HCT116 (cell line): ENCODE measurements around the gene CEP57. TPM values are rescaled to one million over a fixed set of nuclear protein-coding genes. Genes with fewer than 3 reads are reported as not detected.

Experiments
- ATAC-seq: fragments of 200-7000 bp; cut with Tn5 transposase; 2 replicates; pipeline ENCODE4 v1.9.1; 2020; ENCODE audit warnings: mild to moderate bottlenecking, moderate library complexity
- BruUV-seq: library from RNA; stranded (reverse); fragments of 400-500 nt; replicated peaks from 2 replicates; lab custom pipeline; 2021; lab: Mats Ljungman, UMichigan
- CTCF ChIA-PET: fragments of 300-600 bp; sonication (Branson Sonifier 250); formaldehyde crosslinking; loops from one replicate; lab custom pipeline; 2021; ENCODE audit warnings: antibody characterized with exemption; lab: Charles Lee
- POLR2A ChIA-PET: fragments of 300-600, 350-600 bp; sonication (Branson Sonifier 250); formaldehyde crosslinking; loops from one replicate; lab custom pipeline; 2021; ENCODE audit warnings: antibody characterized with exemption; lab: Charles Lee
- RAD21 ChIA-PET, 2 experiments: fragments of 300-600 bp; sonication (Branson Sonifier 250); formaldehyde crosslinking; loops; one replicate each; lab custom pipeline; 2023; ENCODE audit warnings: low total read pairs in 2 of 2; ENCODE audit not compliant: uncharacterized antibody in 2 of 2, unreplicated experiment in 2 of 2, low non-redundant PET in 1 of 2; lab: Charles Lee
- DNase-seq: peaks from one replicate; pipeline ENCODE4 v3.0.0-alpha.2; 2010; ENCODE audit warnings: low read depth, low spot score
- H2AFZ ChIP-seq: fragments of 200-600 bp; shearing (Covaris generic), sonication (generic); 2 replicates; pipeline ENCODE4 v1.6.1; 2017; ENCODE audit warnings: low read depth, mixed run types, mixed read lengths, antibody characterized with exemption, low read length; ENCODE audit not compliant: poor library complexity, severe bottlenecking
- H3K27ac ChIP-seq: 2 replicates; pipeline ENCODE4 v1.5.1; 2012; ENCODE audit warnings: low read depth, low read length
- H3K27me3 ChIP-seq: fragments of 200-600 bp; sonication (generic); 2 replicates; pipeline ENCODE4 v1.6.1; 2016; ENCODE audit warnings: mixed run types, low read length, mixed read lengths; ENCODE audit not compliant: insufficient read depth
- H3K36me3 ChIP-seq, 2 experiments: fragments of 200-500 bp in 1 of 2; fragments of 200-600 bp in 1 of 2; sonication (Bioruptor generic) in 1 of 2; sonication (generic) in 1 of 2; 2 replicates each; pipeline versions ENCODE4 v1.5.1 to v1.6.1; 2014 to 2016; ENCODE audit warnings: low read length in 2 of 2, inconsistent platforms in 1 of 2, mixed read lengths in 1 of 2, mixed run types in 1 of 2; ENCODE audit not compliant: insufficient read depth in 2 of 2, control insufficient read depth in 1 of 2
- H3K4me1 ChIP-seq, 2 experiments: fragments of 200-600 bp in 1 of 2; sonication (generic) in 1 of 2; 2 replicates each; pipeline versions ENCODE4 v1.5.1 to v1.6.1; 2012 to 2017; ENCODE audit warnings: low read length in 2 of 2, inconsistent platforms in 1 of 2, mild to moderate bottlenecking in 1 of 2, mixed read lengths in 1 of 2, mixed run types in 1 of 2, moderate library complexity in 1 of 2; ENCODE audit not compliant: insufficient read depth in 2 of 2, control insufficient read depth in 1 of 2
- H3K4me2 ChIP-seq: fragments of 200-600 bp; sonication (generic); 2 replicates; pipeline ENCODE4 v1.6.1; 2017; ENCODE audit warnings: mixed run types, low read length, mixed read lengths
- H3K4me3 ChIP-seq, 2 experiments: fragments of 200-600 bp in 1 of 2; sonication (generic) in 1 of 2; replicated peaks in 1 of 2; 2 replicates each; pipeline ENCODE4 v1.5.1; 2011 to 2016; ENCODE audit warnings: low read length in 2 of 2, control low read depth in 1 of 2, low read depth in 1 of 2, mild to moderate bottlenecking in 1 of 2, mixed read lengths in 1 of 2, mixed run types in 1 of 2
- H3K79me2 ChIP-seq: fragments of 200-600 bp; sonication (generic); 2 replicates; pipeline ENCODE4 v1.6.1; 2017; ENCODE audit warnings: mild to moderate bottlenecking, mixed run types, low read length, moderate library complexity, mixed read lengths; ENCODE audit not compliant: insufficient read depth
- H3K9ac ChIP-seq: fragments of 200-600 bp; sonication (generic); 2 replicates; pipeline ENCODE4 v1.6.1; 2016; ENCODE audit warnings: low read length, mixed read lengths
- H3K9me2 ChIP-seq: fragments of 200-600 bp; sonication (generic), shearing (Covaris generic); 2 replicates; pipeline ENCODE4 v1.6.1; 2017; ENCODE audit warnings: mixed run types, mild to moderate bottlenecking, moderate library complexity; ENCODE audit not compliant: insufficient read depth
- H3K9me3 ChIP-seq, 2 experiments: fragments of 200-500 bp in 1 of 2; fragments of 200-600 bp in 1 of 2; sonication (Bioruptor generic) in 1 of 2; sonication (generic) in 1 of 2; 2 replicates each; pipeline ENCODE4 v1.6.1; 2014 to 2017; ENCODE audit warnings: low read length in 2 of 2, mixed read lengths in 2 of 2, inconsistent platforms in 1 of 2, low read depth in 1 of 2, mild to moderate bottlenecking in 1 of 2, mixed run types in 1 of 2, moderate library complexity in 1 of 2; ENCODE audit not compliant: control insufficient read depth in 1 of 2, insufficient read depth in 1 of 2
- H4K20me1 ChIP-seq: fragments of 200-600 bp; sonication (generic), shearing (Covaris generic); 2 replicates; pipeline ENCODE4 v1.6.1; 2017; ENCODE audit warnings: mixed run types, mild to moderate bottlenecking, moderate library complexity; ENCODE audit not compliant: insufficient read depth
- ATF3 ChIP-seq: IDR thresholded peaks from 2 replicates; pipeline ENCODE4 v1.6.1; 2012
- CBX3 ChIP-seq: IDR thresholded peaks from 2 replicates; pipeline ENCODE4 v1.6.1; 2012; ENCODE audit warnings: low read depth
- EGR1 ChIP-seq: IDR thresholded peaks from 2 replicates; pipeline ENCODE4 v1.6.1; 2012; ENCODE audit warnings: low read depth
- ELF1 ChIP-seq: IDR thresholded peaks from 2 replicates; pipeline ENCODE4 v1.6.1; 2012; ENCODE audit warnings: low read depth, borderline replicate concordance
- EZH2 ChIP-seq: fragments of 200-600 bp; sonication (generic); IDR thresholded peaks from 2 replicates; pipeline ENCODE4 v1.6.1; 2017; ENCODE audit warnings: antibody characterized with exemption, mixed run types
- EZH2phosphoT487 ChIP-seq: fragments of 200-600 bp; IDR thresholded peaks from 2 replicates; pipeline ENCODE4 v1.6.1; 2018; ENCODE audit warnings: antibody characterized with exemption, borderline replicate concordance
- FOSL1 ChIP-seq: IDR thresholded peaks from 2 replicates; pipeline ENCODE4 v1.6.1; 2012; ENCODE audit warnings: low read depth
- JUND ChIP-seq: IDR thresholded peaks from 2 replicates; pipeline ENCODE4 v1.6.1; 2012
- RAD21 ChIP-seq: IDR thresholded peaks from 2 replicates; pipeline ENCODE4 v1.6.1; 2012; ENCODE audit warnings: low read depth, mild to moderate bottlenecking
- REST ChIP-seq: IDR thresholded peaks from 2 replicates; pipeline ENCODE4 v1.6.1; 2012; ENCODE audit warnings: low read depth
- SIN3A ChIP-seq: IDR thresholded peaks from 2 replicates; pipeline ENCODE4 v1.6.1; 2012; ENCODE audit warnings: low read depth
- SRF ChIP-seq: IDR thresholded peaks from 2 replicates; pipeline ENCODE4 v1.6.1; 2012; ENCODE audit warnings: low read depth
- YY1 ChIP-seq: IDR thresholded peaks from 2 replicates; pipeline ENCODE4 v1.6.1; 2011; ENCODE audit warnings: low read length, low read depth, moderate library complexity, mild to moderate bottlenecking; ENCODE audit not compliant: insufficient replicate concordance; ENCODE audit errors: extremely low read depth
- ZBTB33 ChIP-seq: IDR thresholded peaks from 2 replicates; pipeline ENCODE4 v1.6.1; 2011; ENCODE audit warnings: mild to moderate bottlenecking, low read length, moderate library complexity; ENCODE audit not compliant: insufficient replicate concordance; ENCODE audit errors: extremely low read depth
- ZNF274 ChIP-seq: fragments of 200-500 bp; sonication (Bioruptor generic); IDR thresholded peaks from 2 replicates; pipeline ENCODE4 v1.6.1; 2014; ENCODE audit warnings: mild to moderate bottlenecking, low read depth, low read length, inconsistent platforms
- intact Hi-C: fragments of 100-400 bp; cut with micrococcal nuclease; formaldehyde crosslinking; loops from 2 replicates; pipeline ENCODE4 v1.10.0; 2022
- total RNA-seq: library from RNA; stranded (reverse); gene quantifications from one replicate; pipeline ENCODE4 v1.2.1, GENCODE V29; 2021; ENCODE audit not compliant: unreplicated experiment

CEP57 gene
- total RNA-seq, 1 experiment from 2014 or later: 43.3 TPM

- Histone ChIP-seq H4K20me1 (no peaks in the 10 kb centered on the region), H3K27ac (no peak overlapping the region), H3K79me2 (no peaks in the 10 kb centered on the region), H3K9me2 (no peaks in the 10 kb centered on the region), H2AFZ (no peak overlapping the region), H3K9ac (no peak overlapping the region), H3K36me3 (no peaks in the 10 kb centered on the region), H3K4me1 (no peaks in the 10 kb centered on the region), H3K27me3 (no peaks in the 10 kb centered on the region), H3K9me3 (no peaks in the 10 kb centered on the region), H3K4me2 (no peak overlapping the region), H3K4me3 (no peak overlapping the region)
- DNase-seq (no peak), ATAC-seq (no peak)
- BruUV-seq: no TSS peak
- intact Hi-C loops: loop anchor here (5.0 to 10.0 kb wide), 3 partner anchors 662 to 1140 kb away; partner anchors contain the start of gene SRSF8
- CTCF ChIA-PET: interaction anchor here (2.6 to 8.3 kb wide), 2 partner anchors 57 to 610 kb away, joined by 8 to 83 read pairs; no protein-coding TSS in a partner anchor
- POLR2A ChIA-PET: interaction anchor here (1.1 to 1.3 kb wide), 2 partner anchors 27 to 610 kb away, joined by 3 read pairs; partner anchors contain the start of gene FAM76B
- RAD21 ChIA-PET: no interaction called here
- TF ChIP-seq ZNF274: no peak
- TF ChIP-seq ATF3: no peak
- no peak for TF ChIP-seq SRF
- TF ChIP-seq EZH2: no peak
- no peak for TF ChIP-seq EGR1
- no peak for TF ChIP-seq YY1
- TF ChIP-seq SIN3A: no peak
- TF ChIP-seq FOSL1: no peak
- TF ChIP-seq REST: no peak
- no peak for TF ChIP-seq RAD21
- TF ChIP-seq JUND: no peak
- no peak for TF ChIP-seq EZH2phosphoT487
- no peak for TF ChIP-seq ELF1
- TF ChIP-seq ZBTB33: no peak
- TF ChIP-seq CBX3: no peak
Observed at GRCh38 chr11:95762534-95762933, 27.8 kb upstream of the CEP57 start.
